Mammary epithelial cell (primary cell): Measurements from ENCODE around the gene ZNF71.

Experiments
- CTCF ChIP-seq, 2 donors: IDR thresholded peaks in 1 of 2; conservative IDR thresholded peaks in 1 of 2; 2 replicates each; pipeline ENCODE4 v1.5.1; 2011 to 2012; ENCODE audit warnings: inconsistent platforms in 2 of 2, low read length in 2 of 2, mild to moderate bottlenecking in 2 of 2, control low read depth in 1 of 2, low read depth in 1 of 2; ENCODE audit not compliant: insufficient read depth in 1 of 2; ENCODE audit errors: extremely low read depth in 1 of 2
- EZH2 ChIP-seq: IDR thresholded peaks from 2 replicates; pipeline ENCODE4 v1.6.1; 2012; ENCODE audit warnings: low read length, inconsistent platforms, borderline replicate concordance

- no peak for TF ChIP-seq CTCF (conservative IDR thresholded peaks at IDR 0.05 in 1 of 2, IDR thresholded peaks at IDR 0.05 in 1 of 2; ENCODE audit: extremely low read depth in 1 of 2, insufficient read depth in 1 of 2, low read depth in 1 of 2, low read length in 2 of 2)
- TF ChIP-seq EZH2 = no peak
Observed at GRCh38 chr19:56663931-56664500, 68.9 kb downstream of the ZNF71 start.
